Measurements from ENCODE around the gene AGO3.

DNA sequence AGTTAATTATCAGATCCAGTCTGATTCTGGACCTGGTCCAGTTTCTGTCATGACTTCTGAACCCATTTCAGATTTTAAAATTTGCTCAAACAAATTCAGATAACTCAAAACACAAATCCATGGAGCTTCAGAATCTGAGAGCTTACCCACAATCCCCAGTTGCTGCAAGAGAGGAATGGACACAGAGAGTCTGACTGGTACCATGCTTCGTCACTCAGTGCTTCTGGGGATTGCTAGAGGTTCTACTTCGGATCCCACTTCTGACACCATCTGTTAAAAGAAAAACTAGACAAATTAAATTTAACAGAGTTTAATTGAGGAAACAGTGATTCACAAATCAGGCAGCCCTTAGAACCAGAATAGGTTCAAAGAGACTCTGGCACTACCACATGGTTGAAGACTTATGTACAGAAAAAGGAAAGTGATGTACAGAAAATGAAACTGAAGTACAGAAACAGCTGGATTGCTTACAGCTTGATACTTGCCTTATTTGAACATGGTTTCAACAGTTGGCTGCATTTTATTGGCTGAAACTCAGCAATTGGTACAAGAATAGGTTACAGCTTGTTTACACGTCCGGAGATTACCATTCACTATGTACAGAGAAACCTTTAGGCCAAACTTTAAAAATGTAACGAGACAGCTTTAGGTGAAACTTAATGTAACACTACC lies 92.3 kb downstream of the AGO3 start:
- TF ChIP-seq, protein P1, sequence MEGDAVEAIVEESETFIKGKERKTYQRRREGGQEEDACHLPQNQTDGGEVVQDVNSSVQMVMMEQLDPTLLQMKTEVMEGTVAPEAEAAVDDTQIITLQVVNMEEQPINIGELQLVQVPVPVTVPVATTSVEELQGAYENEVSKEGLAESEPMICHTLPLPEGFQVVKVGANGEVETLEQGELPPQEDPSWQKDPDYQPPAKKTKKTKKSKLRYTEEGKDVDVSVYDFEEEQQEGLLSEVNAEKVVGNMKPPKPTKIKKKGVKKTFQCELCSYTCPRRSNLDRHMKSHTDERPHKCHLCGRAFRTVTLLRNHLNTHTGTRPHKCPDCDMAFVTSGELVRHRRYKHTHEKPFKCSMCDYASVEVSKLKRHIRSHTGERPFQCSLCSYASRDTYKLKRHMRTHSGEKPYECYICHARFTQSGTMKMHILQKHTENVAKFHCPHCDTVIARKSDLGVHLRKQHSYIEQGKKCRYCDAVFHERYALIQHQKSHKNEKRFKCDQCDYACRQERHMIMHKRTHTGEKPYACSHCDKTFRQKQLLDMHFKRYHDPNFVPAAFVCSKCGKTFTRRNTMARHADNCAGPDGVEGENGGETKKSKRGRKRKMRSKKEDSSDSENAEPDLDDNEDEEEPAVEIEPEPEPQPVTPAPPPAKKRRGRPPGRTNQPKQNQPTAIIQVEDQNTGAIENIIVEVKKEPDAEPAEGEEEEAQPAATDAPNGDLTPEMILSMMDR (conservative IDR thresholded peaks at IDR 0.05; ENCODE audit: low read depth in 2 of 2) = no peak
- TF ChIP-seq POLR2AphosphoS5 (IDR thresholded peaks at IDR 0.05; ENCODE audit: low read depth) = no peak
